COLO668 (cell line): ENCODE measurements around the gene PDCD4.

Experiments
- DNase-seq: peaks from one replicate; lab custom pipeline; 2025; ENCODE audit not compliant: unreplicated experiment; lab: John Stamatoyannopoulos, UW

PDCD4 gene

GRCh38 chr10:110871298-110872084 lies at the start of gene PDCD4:
PDCD4 (plus strand) TSS chr10:110871928; CDS start chr10:110876028, 4,100 bp downstream.
- DNase-seq = peak; percentile 95

DNA sequence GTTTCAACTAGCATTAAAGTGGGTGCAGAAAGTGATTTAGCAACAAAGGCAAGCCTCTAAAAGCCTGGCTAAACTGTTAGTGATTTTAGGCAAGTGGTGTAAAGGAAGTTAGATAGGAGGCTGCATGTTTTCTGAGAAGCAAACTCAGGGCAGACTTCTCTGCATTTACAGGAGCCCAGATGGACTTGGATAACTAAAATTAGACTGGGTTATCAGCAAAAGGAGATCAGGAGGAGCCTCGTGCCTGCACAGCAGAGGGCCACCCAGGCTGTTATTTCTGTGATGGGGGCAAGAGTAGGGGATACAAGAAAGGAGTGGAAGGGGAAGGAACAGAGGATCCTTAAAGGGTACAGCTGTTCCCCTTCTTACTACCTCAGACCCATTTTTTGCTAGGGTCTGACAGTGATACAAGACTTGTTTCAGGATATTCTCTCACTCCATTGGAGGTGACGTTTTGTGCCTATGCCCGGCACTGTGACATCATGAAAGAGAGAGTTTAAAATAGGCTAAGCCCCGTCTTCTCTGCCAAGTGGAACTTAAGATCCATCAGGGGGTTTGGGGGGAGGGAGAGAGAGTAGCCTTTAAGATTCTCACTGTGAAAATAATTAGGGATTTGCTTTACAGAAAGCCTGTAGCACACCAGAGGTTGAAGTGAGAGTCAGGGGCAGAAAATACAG lies 49.6 kb upstream of the PDCD4 start:
- no peak for DNase-seq

GRCh38 chr10:110822712-110823311 lies 48.9 kb upstream of the PDCD4 start:
- DNase-seq = no peak

DNA sequence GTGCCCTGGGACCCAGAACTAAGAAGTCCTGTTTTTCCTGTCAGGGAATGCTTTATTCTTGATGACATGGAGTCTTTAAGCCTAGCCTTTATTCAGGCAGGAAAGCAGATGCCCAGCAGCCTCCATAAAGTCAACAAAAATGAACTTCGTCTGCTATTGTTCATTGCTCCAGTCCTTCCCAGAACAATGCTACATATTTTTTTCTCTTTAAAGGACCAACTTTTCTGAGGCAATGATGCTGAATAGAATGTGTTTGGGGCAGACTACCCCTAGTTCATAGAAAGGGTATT lies 47.6 kb upstream of the PDCD4 start:
- DNase-seq = no peak

DNA sequence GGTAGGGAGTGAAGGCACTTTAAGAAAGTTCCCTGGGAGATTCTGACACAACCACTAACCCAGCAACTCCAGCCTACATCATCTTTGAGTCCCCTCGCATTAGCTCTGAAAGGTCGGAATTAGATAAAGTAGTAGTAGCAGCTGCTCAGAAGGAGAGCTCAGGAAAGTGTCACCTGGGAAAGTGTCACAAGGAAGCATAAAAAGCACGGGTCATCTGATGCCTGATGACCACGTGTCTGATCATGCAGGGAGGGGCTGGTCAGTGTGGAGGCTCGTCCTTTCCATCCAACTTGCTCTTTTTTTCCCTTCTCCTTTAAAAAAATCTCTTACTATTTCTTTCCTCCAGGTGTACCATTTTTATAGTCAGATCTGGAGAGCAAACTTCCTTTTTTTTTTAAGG lies 47.1 kb upstream of the PDCD4 start:
- DNase-seq = no peak

DNA sequence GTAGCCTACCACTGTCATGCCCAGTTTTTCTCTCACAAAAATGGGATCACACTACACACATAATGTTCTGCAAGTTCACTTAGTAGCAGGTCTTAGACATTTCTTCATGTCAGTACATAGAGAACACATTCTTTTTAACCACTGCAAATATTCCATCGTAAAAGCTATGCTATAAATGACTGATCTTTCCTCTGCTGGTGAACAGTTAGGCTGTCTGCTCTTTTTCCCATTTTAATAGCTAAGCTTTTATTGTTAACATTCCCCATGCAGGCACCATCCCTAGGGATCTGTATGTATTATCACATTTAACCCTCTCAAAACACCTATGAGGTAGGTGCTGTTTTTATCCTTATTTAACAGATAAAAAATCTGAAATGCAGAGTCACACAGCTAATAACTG lies 46.2 kb upstream of the PDCD4 start:
- DNase-seq = no peak

GRCh38 chr10:110827410-110827809 lies 44.3 kb upstream of the PDCD4 start:
- DNase-seq = no peak

DNA sequence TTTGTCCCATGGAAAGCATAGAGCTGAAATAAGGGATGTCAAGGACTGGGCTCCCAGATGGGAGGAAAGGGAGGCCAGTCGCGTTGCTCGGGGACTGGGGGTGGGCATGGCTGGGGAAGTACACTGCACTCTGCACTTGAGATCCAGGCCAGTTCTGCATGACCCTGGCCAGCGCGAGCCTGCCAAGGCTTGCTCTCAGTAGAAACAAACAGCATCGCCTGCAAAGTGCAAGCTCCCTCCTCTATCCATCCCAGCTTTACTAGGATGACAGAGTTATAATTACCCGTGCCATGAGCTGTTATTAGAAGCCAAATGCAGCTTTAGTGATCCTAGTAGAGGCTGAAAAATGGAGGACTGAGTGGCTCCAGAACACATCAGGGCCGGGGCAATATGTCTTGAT lies 43.9 kb upstream of the PDCD4 start:
- DNase-seq = no peak

DNA sequence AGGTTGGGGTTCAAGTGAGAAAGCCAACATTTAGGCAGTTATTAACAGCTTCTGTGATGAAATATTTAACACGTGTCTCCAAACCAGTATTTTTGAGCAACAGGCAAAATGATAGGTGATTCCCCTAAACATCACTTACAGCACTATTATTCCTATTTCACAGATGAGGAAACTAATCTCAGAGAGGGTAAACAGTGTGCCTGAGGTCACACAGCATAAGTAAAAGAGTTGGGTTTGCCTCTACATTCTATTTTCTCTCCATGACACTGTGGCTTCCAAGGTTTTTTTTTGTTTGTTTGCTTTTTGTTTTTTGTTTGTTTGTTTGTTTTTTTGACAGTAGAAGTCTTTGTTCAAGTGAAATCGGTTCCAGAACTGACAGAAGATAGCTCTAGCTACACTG lies 43.2 kb upstream of the PDCD4 start:
- DNase-seq = no peak

DNA sequence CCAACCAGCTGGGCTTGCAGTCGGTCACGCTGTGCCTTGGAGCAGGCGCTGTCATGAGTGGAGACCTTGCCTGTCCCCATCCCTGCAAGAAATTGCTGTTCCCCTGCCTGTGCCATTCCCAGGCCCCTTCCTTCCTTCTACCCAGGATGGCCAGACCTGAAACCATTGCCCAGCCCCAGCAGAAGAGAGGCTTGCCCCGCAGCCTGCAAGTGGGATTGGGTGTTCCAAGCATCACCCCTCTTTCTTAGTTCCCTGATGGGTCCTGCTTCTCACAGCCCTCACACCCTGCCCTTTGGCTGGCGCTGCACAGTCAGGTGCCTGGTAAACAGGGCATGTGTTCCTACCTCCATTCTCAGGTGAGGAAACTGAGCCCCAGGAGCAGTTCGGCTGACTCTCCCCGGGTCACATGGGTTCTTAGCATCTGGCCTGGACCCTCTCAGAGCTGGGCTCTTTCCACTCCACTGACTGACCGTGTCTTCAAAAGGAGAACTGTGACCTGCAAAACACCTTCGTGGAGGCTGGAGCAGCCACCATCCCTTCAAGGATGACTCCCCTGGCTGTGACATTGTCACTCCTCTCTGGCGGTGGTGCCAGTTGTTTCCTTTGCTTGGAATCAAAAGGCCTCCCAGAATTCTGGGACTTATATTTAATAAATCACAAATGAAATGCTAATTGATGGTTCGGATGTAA lies 41.9 kb upstream of the PDCD4 start:
- DNase-seq = no peak

GRCh38 chr10:110833234-110833940 lies 38.3 kb upstream of the PDCD4 start:
- no peak for DNase-seq

- no peak for DNase-seq
These were observed 37.6 kb upstream of the PDCD4 start for GRCh38 chr10:110833941-110834628.

- no peak for DNase-seq
These were observed 37.0 kb upstream of the PDCD4 start for GRCh38 chr10:110834629-110835301.

GRCh38 chr10:110835841-110836240 lies 35.9 kb upstream of the PDCD4 start:
- DNase-seq = no peak

DNA sequence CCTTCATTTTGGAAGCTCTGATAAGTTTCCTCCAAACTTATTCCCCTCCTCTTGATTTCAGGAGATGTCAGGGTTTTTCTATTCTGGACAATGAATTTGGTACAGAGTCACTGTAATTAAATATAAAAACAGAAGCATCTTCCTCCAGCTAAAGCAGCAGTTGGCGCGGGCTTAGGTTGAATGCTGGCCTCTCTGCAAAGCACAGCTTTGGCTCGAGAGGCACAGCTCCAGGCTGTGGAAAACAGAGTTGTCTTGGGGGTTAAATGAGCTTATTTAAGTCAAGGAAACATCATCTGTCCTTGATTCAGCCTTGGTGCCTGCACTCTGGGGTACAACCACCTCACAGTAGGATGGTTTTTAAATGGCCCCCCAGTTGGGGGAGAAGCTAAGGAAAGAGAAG lies 35.0 kb upstream of the PDCD4 start:
- no peak for DNase-seq

- no peak for DNase-seq
These were observed 34.1 kb upstream of the PDCD4 start for GRCh38 chr10:110837418-110838171.

GRCh38 chr10:110840225-110840922 lies 31.4 kb upstream of the PDCD4 start:
- DNase-seq = no peak

DNA sequence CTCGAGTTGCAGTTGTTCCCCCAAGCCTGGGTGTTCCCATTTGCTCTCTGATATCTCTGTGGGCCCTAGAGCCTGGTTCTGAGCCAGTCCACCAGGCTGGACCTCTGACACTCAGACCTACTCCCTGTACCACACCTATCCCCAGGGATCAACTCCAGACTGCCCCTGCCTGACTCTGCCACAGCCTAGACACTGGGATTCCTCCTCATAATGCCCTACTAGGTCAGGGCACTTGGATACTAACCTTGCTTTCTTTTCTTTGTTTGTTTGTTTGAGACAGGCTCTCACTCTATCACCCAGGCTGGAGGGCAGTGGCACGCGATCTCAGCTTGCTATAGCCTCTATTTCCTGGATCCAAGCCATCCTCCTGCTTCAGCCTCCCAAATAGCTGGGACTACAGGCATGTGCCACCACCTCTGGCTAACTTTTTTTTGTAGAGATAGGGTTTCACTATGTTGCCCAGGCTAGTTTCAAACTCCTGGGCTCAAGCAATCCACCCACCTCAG lies 30.8 kb upstream of the PDCD4 start:
- no peak for DNase-seq
